ENCODE data around the gene PNMA8B.

Gene PNMA8B

GRCh38 chr19:46471811-46472543 lies 23.7 kb downstream of the PNMA8B start:
- peak overlapping the region; percentile 27 for H3K4me3 ChIP-seq (ENCODE audit: low read depth, low read length)
- no peak for TF ChIP-seq CTCF (IDR thresholded peaks at IDR 0.05; ENCODE audit: low read depth, low read length)
- DNase-seq (ENCODE audit: low read depth, low spot score): no peak
- in situ Hi-C loops (cut with HindIII; ENCODE audit: low sequenced_read_pairs): no loop called here

DNA sequence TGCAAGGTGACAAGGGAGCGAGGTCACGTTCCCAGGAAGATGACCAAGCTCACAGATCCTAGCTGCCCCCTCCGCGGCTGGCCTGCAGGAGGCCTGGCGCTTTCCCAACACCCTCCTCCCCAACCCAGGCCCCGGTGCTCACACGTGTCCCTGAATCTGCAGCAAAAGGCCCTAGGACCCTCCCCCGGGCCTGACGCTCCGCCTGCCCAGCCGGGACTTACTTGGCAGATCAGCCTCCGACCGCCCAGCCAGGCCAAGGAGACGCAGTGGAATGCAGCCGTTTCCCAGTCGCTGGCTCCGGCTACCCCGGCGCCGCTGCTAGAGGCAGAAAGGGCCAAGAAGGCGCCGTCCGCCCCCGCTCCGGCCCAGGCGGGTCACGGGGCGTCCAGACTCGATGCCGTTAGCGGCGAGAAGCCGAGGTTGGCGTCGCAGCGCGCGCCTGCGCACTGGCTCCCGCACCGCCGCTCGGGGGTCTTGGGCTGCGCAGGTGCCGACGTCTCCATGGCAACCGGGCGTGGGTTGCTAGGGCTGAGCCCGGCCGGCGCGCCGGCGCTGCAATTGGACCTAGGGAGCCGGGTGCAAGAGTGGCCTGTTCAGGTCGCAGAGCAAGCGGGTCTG lies 24.4 kb downstream of the PNMA8B start, which contains the start of gene PNMA8A:
Gene PNMA8A, minus strand, starts transcription at position 448 of the 618 bp plus-strand sequence. CDS start 528 bp downstream, outside the sequence.
- peak; percentile 78 for DNase-seq (ENCODE audit: low read depth, low spot score)

DNA sequence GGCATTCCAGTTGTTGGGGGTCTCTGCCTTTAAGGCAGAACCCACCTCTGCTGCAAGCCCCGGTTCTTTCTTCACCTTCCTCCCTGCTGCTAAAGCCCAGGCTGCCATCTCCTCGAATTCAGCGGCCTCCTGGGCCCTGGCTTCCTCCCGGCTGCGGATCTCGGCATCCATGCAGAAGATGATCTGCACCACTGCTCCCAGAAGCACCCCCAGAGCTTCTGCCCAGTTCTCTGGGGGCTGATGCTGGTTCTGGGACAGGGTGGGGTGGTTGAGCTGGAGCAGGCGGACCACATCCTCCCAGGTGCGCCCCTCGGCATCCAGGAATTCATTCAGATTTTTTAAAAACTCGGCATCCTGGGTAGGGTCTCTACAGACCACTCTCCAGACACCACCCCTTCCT lies 25.3 kb downstream of the PNMA8B start:
- H3K4me3 ChIP-seq (ENCODE audit: low read depth, low read length): no peak overlapping the region
- in situ Hi-C loops (cut with HindIII; ENCODE audit: low sequenced_read_pairs): no loop called here
- no peak for TF ChIP-seq CTCF (IDR thresholded peaks at IDR 0.05; ENCODE audit: low read depth, low read length)
- DNase-seq (ENCODE audit: low read depth, low spot score): no peak

More for the DNA sequence above, 24.4 kb downstream of the PNMA8B start, which contains the start of gene PNMA8A:
- in situ Hi-C loops (cut with HindIII; ENCODE audit: low sequenced_read_pairs): no loop called here
- TF ChIP-seq CTCF (IDR thresholded peaks at IDR 0.05; ENCODE audit: low read depth, low read length): peak; percentile 13
- peak within 1 kb of the TSS; percentile 27 for H3K4me3 ChIP-seq (ENCODE audit: low read depth, low read length)

- TF ChIP-seq CTCF (IDR thresholded peaks at IDR 0.05; ENCODE audit: low read depth, low read length): no peak
- no peak for DNase-seq (ENCODE audit: low read depth, low spot score)
- in situ Hi-C loops (cut with HindIII; ENCODE audit: low sequenced_read_pairs): no loop called here
- H3K4me3 ChIP-seq (ENCODE audit: low read depth, low read length): no peak overlapping the region
Measured at GRCh38 chr19:46469541-46470185, 26.0 kb downstream of the PNMA8B start.

GRCh38 chr19:46466536-46467196 lies 29.0 kb downstream of the PNMA8B start:
- in situ Hi-C loops (cut with HindIII; ENCODE audit: low sequenced_read_pairs): no loop called here
- TF ChIP-seq CTCF (IDR thresholded peaks at IDR 0.05; ENCODE audit: low read depth, low read length): no peak
- DNase-seq (ENCODE audit: low read depth, low spot score): peak; percentile 91
- no peak overlapping the region for H3K4me3 ChIP-seq (ENCODE audit: low read depth, low read length)

DNA sequence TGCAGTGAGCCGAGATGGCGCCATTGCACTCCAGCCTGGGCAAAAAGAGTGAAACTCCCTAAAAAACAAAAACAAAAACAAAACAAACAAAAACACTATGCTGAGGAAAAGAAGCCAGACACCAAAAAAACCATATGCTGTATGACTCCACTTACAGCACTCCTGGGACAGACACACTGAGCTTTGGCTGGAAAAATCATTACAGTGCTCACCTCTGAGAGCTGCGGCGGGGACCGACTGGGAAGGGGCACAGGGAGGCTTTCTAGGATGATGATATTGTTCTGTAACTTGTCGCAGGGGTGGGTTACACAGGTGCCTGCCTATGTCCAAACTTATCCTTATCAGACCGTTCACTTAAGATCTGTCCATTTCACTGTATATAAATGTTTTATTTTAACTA lies 32.2 kb downstream of the PNMA8B start:
- in situ Hi-C loops (cut with HindIII; ENCODE audit: low sequenced_read_pairs): no loop called here
- no peak overlapping the region for H3K4me3 ChIP-seq (ENCODE audit: low read depth, low read length)
- TF ChIP-seq CTCF (IDR thresholded peaks at IDR 0.05; ENCODE audit: low read depth, low read length): no peak
- DNase-seq (ENCODE audit: low read depth, low spot score): no peak

All from astrocyte of the spinal cord (primary cell).